Transverse colon (tissue), 4 donors: ENCODE measurements around the gene ITGA1. TPM values are rescaled to one million over a fixed set of nuclear protein-coding genes. Genes with fewer than 3 reads are reported as not detected.

Experiments used
- DNase-seq: peaks from one replicate; pipeline ENCODE4 v3.0.0-alpha.2; 2019
- H3K27ac ChIP-seq, 4 donors: fragments of 200-600 bp; sonication (generic); 2 replicates each; pipeline ENCODE4 v1.5.1; 2016 to 2018; ENCODE audit warnings: inconsistent platforms in 4 of 4
- H3K27me3 ChIP-seq: fragments of 200-600 bp; sonication (generic); 2 replicates; pipeline ENCODE4 v1.5.1; 2017; ENCODE audit warnings: inconsistent platforms
- H3K36me3 ChIP-seq, 4 donors: fragments of 200-600 bp; sonication (generic); 2 replicates each; pipeline ENCODE4 v1.5.1; 2017 to 2019; ENCODE audit warnings: inconsistent platforms in 4 of 4
- H3K4me1 ChIP-seq, 4 donors: fragments of 200-600 bp; sonication (generic); 2 replicates each; pipeline ENCODE4 v1.5.1; 2017 to 2020; ENCODE audit warnings: inconsistent platforms in 4 of 4
- H3K4me3 ChIP-seq, 4 donors: fragments of 200-600 bp; sonication (generic); 1 replicate in 1 of 4; 2 replicates in 3 of 4; pipeline versions ENCODE4 v1.5.1 to v1.6.1; 2017 to 2019; ENCODE audit warnings: inconsistent platforms in 4 of 4
- H3K9me3 ChIP-seq, 2 donors: fragments of 200-600 bp; sonication (generic); 2 replicates each; pipeline ENCODE4 v1.5.1; 2017 to 2019; ENCODE audit warnings: inconsistent platforms in 2 of 2
- CTCF ChIP-seq, 5 experiments: fragments of 200-600 bp in 3 of 5; fragments of 450-650 bp in 2 of 5; sonication (generic) in 3 of 5; IDR thresholded peaks; 1 replicate in 2 of 5; 2 replicates in 3 of 5; pipeline ENCODE4 v1.5.1; 2016 to 2017; ENCODE audit warnings: antibody characterized with exemption in 5 of 5, inconsistent platforms in 3 of 5, mild to moderate bottlenecking in 2 of 5, moderate library complexity in 1 of 5
- EP300 ChIP-seq: sonication (generic); formaldehyde crosslinking; IDR thresholded peaks from one replicate; pipeline ENCODE4 v1.6.1; 2017; ENCODE audit warnings: antibody characterized with exemption, low read depth
- POLR2A ChIP-seq: fragments of 450-650 bp; IDR thresholded peaks from one replicate; pipeline ENCODE4 v1.6.1; 2016; ENCODE audit warnings: antibody characterized with exemption, mild to moderate bottlenecking, moderate library complexity
- POLR2AphosphoS5 ChIP-seq, 3 donors: sonication (generic); formaldehyde crosslinking; IDR thresholded peaks; one replicate each; pipeline ENCODE4 v1.6.1; 2016; ENCODE audit warnings: antibody characterized with exemption in 3 of 3
- WGBS, 2 donors: methylation state at CpG; one replicate each; pipeline ENCODE4 v1.1.5; 2018; ENCODE audit warnings: low coverage in 1 of 2; 5-methylcytosine and 5-hydroxymethylcytosine counted together
- in situ Hi-C, 4 donors: fragments of 200-750 bp; cut with MboI; loops; one replicate each; pipeline versions ENCODE4 v1.15.0 to v1.15.1; 2017; ENCODE audit warnings: low sequenced_read_pairs in 3 of 4, low pct_ligation_motif_present in 1 of 4, low pct_unique_long_range_greater_than_20kb in 1 of 4
- intact Hi-C: fragments of 100-400 bp; cut with DNase I; formaldehyde crosslinking; loops from one replicate; pipeline ENCODE4 v1.15.1; 2023; ENCODE audit warnings: low total_unique reads
- total RNA-seq, 4 donors: library from RNA; depleted of rRNA; stranded (reverse); fragments of >200 nt; gene quantifications; one replicate each; pipeline ENCODE4 v1.1.0, GENCODE V29; 2016

Gene ITGA1
- total RNA-seq, 4 donors from 2014 or later, result 42.6 to 83.2 (median 48.0) TPM

GRCh38 chr5:52909192-52909591, 121.5 kb downstream of the ITGA1 start:
- intact Hi-C loops (no loop called here), in situ Hi-C loops (loop anchor here (25.0 kb wide), 2 partner anchors 122 to 222 kb away; partner anchors contain the start of genes ITGA1 (in 3 of the 4) and PELO (in 3 of the 4))
- Histone ChIP-seq H3K27me3 (no peaks in the 10 kb centered on the region), H3K9me3 (no peaks in the 10 kb centered on the region), H3K27ac (peak overlapping the region; percentile 26 to 51 (median 30)), H3K36me3 (no peaks in the 10 kb centered on the region), H3K4me1 (peaks cover 0 to 15% (median 2%) of the 10 kb centered on the region in 4 donors), H3K4me3 (no peak overlapping the region)
- WGBS, 2 donors, result 17 to 33% methylated on average over 1 of the region's 1 CpG
- TF ChIP-seq POLR2AphosphoS5 (IDR thresholded peaks at IDR 0.05) (no peak), CTCF (IDR thresholded peaks at IDR 0.05) (no peak), POLR2A (no peak), EP300 (no peak)
- DNase-seq, result no peak

GRCh38 chr5:52910071-52910470, 122.4 kb downstream of the ITGA1 start:
- H3K27ac ChIP-seq, result peak overlapping the region; percentile 26 to 51 (median 30)
- in situ Hi-C loops, result loop anchor here (25.0 kb wide), 2 partner anchors 123 to 223 kb away; partner anchors contain the start of genes ITGA1 (in 3 of the 4) and PELO (in 3 of the 4)

GRCh38 chr5:52915176-52915875, 127.6 kb downstream of the ITGA1 start:
- peak; percentile 37 for DNase-seq
- Histone ChIP-seq H3K36me3 (peaks cover 0 to 6% (median 3%) of the 10 kb centered on the region in 4 donors), H3K27ac (peak overlapping the region in 2 of 4 donors; percentile 4 to 28), H3K9me3 (no peaks in the 10 kb centered on the region), H3K4me1 (peaks cover 0 to 4% (median 2%) of the 10 kb centered on the region in 4 donors), H3K4me3 (no peak overlapping the region), H3K27me3 (no peaks in the 10 kb centered on the region)
- in situ Hi-C loops (loop anchor here (25.0 kb wide), 2 partner anchors 128 to 228 kb away; partner anchors contain the start of genes ITGA1 (in 3 of the 4) and PELO (in 3 of the 4)), intact Hi-C loops (loop anchor here (5.0 kb wide), 1 partner anchor 128 kb away; the partner anchor contains the start of genes ITGA1 and PELO)
- TF ChIP-seq EP300 (no peak), CTCF (IDR thresholded peaks at IDR 0.05) (peak; percentile 64 to 78 (median 72)), POLR2AphosphoS5 (IDR thresholded peaks at IDR 0.05) (peak in 1 of 3 donors; percentile 9), POLR2A (no peak)
- 14 to 23% methylated on average over 3 to 4 of the region's 4 CpGs for WGBS, 2 donors

More at GRCh38 chr5:52910071-52910470, 122.4 kb downstream of the ITGA1 start:
- TF ChIP-seq POLR2A, result no peak
- TF ChIP-seq POLR2AphosphoS5 (IDR thresholded peaks at IDR 0.05), result no peak
- TF ChIP-seq EP300, result no peak
- TF ChIP-seq CTCF (IDR thresholded peaks at IDR 0.05), result no peak
- WGBS, 2 donors, result 69 to 76% methylated on average over 8 of the region's 8 CpGs
- H3K4me1 ChIP-seq, result peaks cover 0 to 17% (median 4%) of the 10 kb centered on the region in 4 donors
- DNase-seq, result no peak
- no peaks in the 10 kb centered on the region for H3K9me3 ChIP-seq
- H3K27me3 ChIP-seq, result no peaks in the 10 kb centered on the region
- no peaks in the 10 kb centered on the region for H3K36me3 ChIP-seq
- intact Hi-C loops, result no loop called here
- H3K4me3 ChIP-seq, result no peak overlapping the region

GRCh38 chr5:52920929-52921328, 133.2 kb downstream of the ITGA1 start:
- H3K4me1 ChIP-seq, result peaks cover 0 to 2% (median 0%) of the 10 kb centered on the region in 4 donors
- no peak for TF ChIP-seq POLR2A
- no peak for TF ChIP-seq EP300
- TF ChIP-seq CTCF (IDR thresholded peaks at IDR 0.05), result no peak
- TF ChIP-seq POLR2AphosphoS5 (IDR thresholded peaks at IDR 0.05), result no peak
- DNase-seq, result no peak
- H3K27me3 ChIP-seq, result no peaks in the 10 kb centered on the region
- intact Hi-C loops (no loop called here), in situ Hi-C loops (loop anchor here (10.0 to 25.0 kb wide), 3 partner anchors 134 to 234 kb away; partner anchors contain the start of genes ITGA1 (in 4 of the 4) and PELO (in 4 of the 4))
- H3K27ac ChIP-seq, result no peak overlapping the region
- no peaks in the 10 kb centered on the region for H3K9me3 ChIP-seq
- H3K36me3 ChIP-seq, result peaks cover 0 to 16% (median 6%) of the 10 kb centered on the region in 4 donors
- H3K4me3 ChIP-seq, result no peak overlapping the region
- 83 to 90% methylated on average over 2 of the region's 2 CpGs for WGBS, 2 donors
